ENCODE results near the gene EMP1. TPM values are rescaled to one million over a fixed set of nuclear protein-coding genes. Genes with fewer than 3 reads are reported as not detected.

Gene EMP1
- total and polyA plus RNA-seq, 9 of the 15 experiments (the other 6 are each of a cell fraction or from before 2014, with no cell fraction given), result 0.10 to 0.60 TPM; not detected in 7

- no peaks in the 10 kb centered on the region for H4K20me1 ChIP-seq (replicated peaks; ENCODE audit: control insufficient read depth, insufficient read depth, low read length)
- no TSS peak for BruUV-seq (replicated peaks)
- peaks cover 1 to 7% of the 10 kb centered on the region in 2 experiments; a peak in 3 of 5 replicates for H3K27me3 ChIP-seq (ENCODE audit: control insufficient read depth in 2 of 2, insufficient read depth in 2 of 2, low read length in 2 of 2)
- no peaks in the 10 kb centered on the region for H3K9me3 ChIP-seq (replicated peaks; ENCODE audit: control insufficient read depth, insufficient read depth, low read depth, low read length)
- ChIA-PET CTCF (ENCODE audit: low intra/inter-chr PET ratio) (no interaction called here), POLR2A (interaction anchor here (0.6 kb wide), 1 partner anchor 19 kb away, joined by 3 read pairs; no protein-coding TSS in a partner anchor)
- H3K79me2 ChIP-seq (ENCODE audit: control insufficient read depth, insufficient read depth, low read length), result no peaks in the 10 kb centered on the region
- no peaks in the 10 kb centered on the region for H3K4me1 ChIP-seq (replicated peaks in 1 of 2; ENCODE audit: control insufficient read depth in 2 of 2, insufficient read depth in 2 of 2, low read length in 2 of 2)
- H3K4me2 ChIP-seq (ENCODE audit: insufficient read depth, low read length), result no peak overlapping the region
- in situ Hi-C loops (cut with MboI) (no loop called here), intact Hi-C loops (cut with micrococcal nuclease) (no loop called here)
- FAIRE-seq (no peak), DNase-seq (ENCODE audit: extremely low read depth in 1 of 4, low spot score in 3 of 4) (no peak), ATAC-seq (no peak)
- no peak overlapping the region for H3K9ac ChIP-seq (ENCODE audit: insufficient read depth in 1 of 2, low read depth in 2 of 2, low read length in 2 of 2)
- no peak overlapping the region for H2AFZ ChIP-seq (ENCODE audit: low read depth, low read length)
- TF ChIP-seq CBX3 (IDR thresholded peaks at IDR 0.05; ENCODE audit: borderline replicate concordance in 1 of 2, low read length in 2 of 2), result no peak
- no peak for TF ChIP-seq ZNF668 (CRISPR knock-in tag; IDR thresholded peaks at IDR 0.05)
- no peaks in the 10 kb centered on the region for H3K36me3 ChIP-seq (ENCODE audit: control insufficient read depth, insufficient read depth, low read length)
- H3K9me1 ChIP-seq (ENCODE audit: control insufficient read depth, insufficient read depth, low read length), result no peaks in the 10 kb centered on the region
- H3K4me3 ChIP-seq, result no peak overlapping the region
- WGBS (ENCODE audit: insufficient coverage, low coverage, missing lambda C conversion rate), result 0% methylated on average over 3 of the region's 4 CpGs
- no peak overlapping the region for H3K27ac ChIP-seq (ENCODE audit: extremely low read depth, low read depth, low read length)
Observed at GRCh38 chr12:13186302-13186701, 10.2 kb upstream of the EMP1 start.

- in situ Hi-C loops (cut with MboI), result no loop called here
- no peaks in the 10 kb centered on the region for H3K36me3 ChIP-seq (ENCODE audit: control insufficient read depth, insufficient read depth, low read length)
- ATAC-seq (no peak), FAIRE-seq (no peak), DNase-seq (ENCODE audit: extremely low read depth in 1 of 4, low spot score in 3 of 4) (no peak)
- H2AFZ ChIP-seq (ENCODE audit: low read depth, low read length), result no peak overlapping the region
- no peak overlapping the region for H3K9ac ChIP-seq (ENCODE audit: insufficient read depth in 1 of 2, low read depth in 2 of 2, low read length in 2 of 2)
- no peaks in the 10 kb centered on the region for H4K20me1 ChIP-seq (replicated peaks; ENCODE audit: control insufficient read depth, insufficient read depth, low read length)
- no peak overlapping the region for H3K27ac ChIP-seq (ENCODE audit: extremely low read depth, low read depth, low read length)
- no TSS peak for BruUV-seq (replicated peaks)
- no peak overlapping the region for H3K4me2 ChIP-seq (ENCODE audit: insufficient read depth, low read length)
- intact Hi-C loops (cut with micrococcal nuclease), result no loop called here
- no peaks in the 10 kb centered on the region for H3K9me3 ChIP-seq (replicated peaks; ENCODE audit: control insufficient read depth, insufficient read depth, low read depth, low read length)
- 0% methylated on average over 4 of the region's 4 CpGs for WGBS (ENCODE audit: insufficient coverage, low coverage, missing lambda C conversion rate)
- POLR2A ChIA-PET, result no interaction called here
- no peaks in the 10 kb centered on the region for H3K4me1 ChIP-seq (replicated peaks in 1 of 2; ENCODE audit: control insufficient read depth in 2 of 2, insufficient read depth in 2 of 2, low read length in 2 of 2)
- H3K79me2 ChIP-seq (ENCODE audit: control insufficient read depth, insufficient read depth, low read length), result no peaks in the 10 kb centered on the region
- H3K27me3 ChIP-seq (ENCODE audit: control insufficient read depth in 2 of 2, insufficient read depth in 2 of 2, low read length in 2 of 2), result peaks cover 2 to 7% of the 10 kb centered on the region in 2 experiments; a peak in 3 of 5 replicates
- CTCF ChIA-PET (ENCODE audit: low intra/inter-chr PET ratio), result no interaction called here
- no peaks in the 10 kb centered on the region for H3K9me1 ChIP-seq (ENCODE audit: control insufficient read depth, insufficient read depth, low read length)
- H3K4me3 ChIP-seq, result no peak overlapping the region
- TF ChIP-seq SFPQ (IDR thresholded peaks at IDR 0.05; ENCODE audit: low read depth, low read length) (no peak), CAMTA2 (CRISPR knock-in tag; conservative IDR thresholded peaks at IDR 0.05) (no peak), KLF6 (CRISPR knock-in tag; IDR thresholded peaks at IDR 0.05; ENCODE audit: borderline replicate concordance) (no peak), ZNF592 (IDR thresholded peaks at IDR 0.05) (no peak), ZNF398 (CRISPR knock-in tag; IDR thresholded peaks at IDR 0.05) (no peak)
Observed at GRCh38 chr12:13187399-13187798, 9.1 kb upstream of the EMP1 start.
